Stimulated activated CD8-positive, alpha-beta memory T cell treated with anti-CD3 and anti-CD28 coated beads, Interleukin-12 subunit alpha, Interleukin-12 subunit beta, amount 100 ng/mL, for 1 hour (primary cell): ENCODE measurements around the gene GLIS1.

Source experiments
- DNase-seq: peaks from one replicate; pipeline ENCODE4 v3.0.0-alpha.2; 2020; ENCODE audit warnings: low read depth

GLIS1 gene

DNA sequence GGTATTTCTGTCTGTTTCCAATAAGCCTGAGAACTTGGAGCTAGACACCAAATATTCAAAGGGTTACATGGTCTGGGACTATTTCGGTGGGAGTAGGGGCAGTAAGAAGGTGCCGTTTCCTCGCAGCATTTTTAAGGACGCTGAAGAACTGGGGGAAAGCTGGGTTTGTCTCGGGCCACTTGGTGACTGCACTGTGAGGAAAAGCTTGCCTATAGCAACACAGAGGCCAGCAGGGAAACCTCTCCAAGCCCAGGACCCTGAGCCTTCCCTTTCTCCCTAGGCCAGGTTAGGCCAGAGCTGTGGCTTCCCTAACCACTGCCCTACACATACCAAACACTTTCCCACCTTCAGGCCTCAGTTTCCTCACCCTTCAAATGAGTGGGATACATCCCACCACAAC is 3.3 kb downstream of the GLIS1 start:
- no peak for DNase-seq

DNA sequence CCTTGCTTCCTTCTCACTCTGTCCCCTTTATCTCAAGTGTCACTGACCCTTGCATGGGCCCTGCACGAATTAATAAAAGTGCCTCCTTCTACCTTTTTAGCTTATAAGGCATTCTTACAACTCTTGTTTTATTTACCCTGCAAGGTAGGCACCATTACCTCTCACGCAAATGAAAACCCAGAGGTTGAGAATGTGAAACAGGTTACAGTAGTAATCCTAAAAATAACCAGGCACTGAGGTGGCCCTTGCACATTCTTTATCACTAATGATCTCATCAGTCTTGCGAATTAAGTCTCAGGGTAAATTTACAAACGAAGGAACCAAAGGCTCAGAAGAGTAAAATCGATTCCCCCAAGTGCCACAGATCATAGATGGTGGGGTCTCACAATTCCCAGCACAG is 3.7 kb downstream of the GLIS1 start:
- no peak for DNase-seq

DNA sequence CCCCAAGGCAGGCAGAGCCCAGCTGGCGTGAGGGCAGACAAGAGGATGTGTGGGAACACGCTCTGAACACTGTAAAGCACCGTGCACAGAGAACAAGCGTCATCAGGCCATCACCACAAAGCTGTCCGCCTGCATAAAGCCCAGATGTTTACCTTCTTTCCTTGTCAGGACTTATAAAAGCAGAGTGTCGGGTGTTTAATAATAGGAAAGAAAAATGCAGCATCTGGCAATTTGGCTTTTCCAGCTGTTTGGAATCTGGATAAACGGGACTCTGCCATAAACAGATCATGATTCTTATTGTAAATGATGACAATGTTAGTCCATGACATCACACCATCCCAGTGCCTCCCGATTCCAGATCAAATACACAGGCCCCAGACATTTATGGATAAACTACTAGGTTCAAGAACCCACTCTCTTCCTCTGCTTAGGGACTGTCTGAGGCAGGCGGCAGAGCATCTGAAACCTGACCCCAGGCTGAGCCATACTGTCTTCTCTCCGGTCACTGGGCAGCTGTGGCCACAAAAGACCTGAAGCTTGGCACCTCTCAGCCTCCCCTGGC is 4.2 kb downstream of the GLIS1 start:
- DNase-seq, result no peak

DNA sequence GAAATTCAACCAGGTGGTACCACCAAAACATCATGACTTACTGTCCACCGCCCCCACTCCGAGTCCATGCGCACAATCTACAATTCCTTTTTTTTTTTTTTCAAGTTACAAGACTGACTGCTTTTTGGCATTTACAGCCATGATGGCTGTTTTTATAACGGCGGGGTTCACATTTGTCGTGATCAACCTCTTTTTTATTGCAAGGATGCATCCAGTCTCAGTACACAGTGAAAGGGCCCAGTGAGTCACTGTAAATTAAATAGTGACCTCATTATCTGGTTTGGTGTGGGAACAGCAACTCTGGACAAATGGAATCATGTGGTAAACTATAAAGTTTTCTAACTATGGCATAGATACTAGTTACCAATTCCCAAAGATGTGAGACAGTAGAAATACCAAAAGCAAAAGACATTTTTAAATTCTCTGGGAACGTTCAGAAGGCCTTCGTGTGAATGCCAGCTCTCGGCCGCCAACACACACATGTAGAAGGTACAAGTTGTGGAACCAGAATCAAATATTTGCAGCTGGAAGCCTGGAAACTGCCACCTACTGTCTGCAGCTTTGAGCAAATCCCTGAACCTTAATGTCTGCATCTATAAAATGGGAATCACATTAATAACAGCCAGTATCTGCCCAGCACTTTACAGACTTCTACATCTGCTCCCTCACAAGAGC is 4.9 kb downstream of the GLIS1 start:
- no peak for DNase-seq

DNA sequence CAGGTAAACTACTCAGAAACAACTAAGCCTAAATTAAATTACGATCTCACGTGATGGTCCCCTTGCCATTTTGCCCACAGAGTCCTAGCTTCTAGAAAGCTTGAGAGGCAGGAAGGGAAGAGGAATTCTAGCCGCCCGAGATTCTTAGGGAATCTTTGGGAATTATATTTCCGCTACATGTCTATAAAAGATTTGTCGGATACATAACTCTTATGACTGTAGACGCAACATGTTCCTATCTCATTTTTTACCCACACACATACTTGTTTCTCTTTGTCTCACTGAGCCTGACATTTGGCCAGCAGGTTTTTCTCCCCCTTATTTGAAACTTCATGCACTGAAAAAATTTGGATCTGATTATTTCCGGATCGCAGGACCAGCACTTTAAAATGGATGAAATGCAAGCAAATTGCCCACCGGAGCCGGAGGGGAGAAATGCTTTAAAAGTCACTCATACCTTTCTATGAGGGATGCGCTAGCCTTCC is 5.5 kb downstream of the GLIS1 start:
- no peak for DNase-seq

DNA sequence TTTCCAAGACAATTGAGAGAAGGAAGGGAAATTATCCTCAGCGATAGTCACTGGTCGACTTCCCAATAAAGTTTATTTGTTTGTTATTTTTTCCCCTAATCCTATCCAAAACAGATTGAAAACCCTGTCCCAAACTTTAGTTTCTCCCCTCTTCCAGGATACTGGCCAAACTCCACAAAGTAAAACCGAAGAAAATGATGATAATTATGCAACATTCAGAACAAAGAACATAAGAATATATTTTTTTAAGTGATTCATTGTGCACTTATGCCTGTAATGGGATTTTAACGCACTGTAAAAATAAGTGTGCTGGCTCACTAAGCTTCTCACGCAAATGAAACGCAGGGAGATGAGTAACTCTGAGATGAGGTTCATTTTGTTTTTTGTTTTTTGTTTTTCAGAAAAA is 6.0 kb downstream of the GLIS1 start:
- DNase-seq, result no peak

DNA sequence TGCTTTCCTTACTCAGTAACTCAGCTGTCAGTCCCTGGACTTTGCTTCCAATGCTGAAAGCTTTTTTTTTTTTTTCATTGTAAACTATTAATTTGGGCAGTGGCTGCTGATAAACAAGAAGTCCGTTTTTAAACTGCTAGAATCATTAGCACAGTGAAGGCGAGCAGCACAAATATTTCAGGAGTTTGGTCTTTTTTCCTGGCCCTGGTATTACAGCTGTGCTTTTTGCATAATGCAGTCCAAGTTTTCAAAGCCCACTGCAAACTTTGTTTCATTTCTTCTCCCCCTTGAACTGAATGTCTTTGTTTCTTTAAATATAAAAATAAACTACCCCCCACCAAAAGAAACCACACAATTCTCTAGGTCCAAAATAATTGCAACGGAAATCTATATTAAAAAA is 6.6 kb downstream of the GLIS1 start:
- DNase-seq, result no peak

DNA sequence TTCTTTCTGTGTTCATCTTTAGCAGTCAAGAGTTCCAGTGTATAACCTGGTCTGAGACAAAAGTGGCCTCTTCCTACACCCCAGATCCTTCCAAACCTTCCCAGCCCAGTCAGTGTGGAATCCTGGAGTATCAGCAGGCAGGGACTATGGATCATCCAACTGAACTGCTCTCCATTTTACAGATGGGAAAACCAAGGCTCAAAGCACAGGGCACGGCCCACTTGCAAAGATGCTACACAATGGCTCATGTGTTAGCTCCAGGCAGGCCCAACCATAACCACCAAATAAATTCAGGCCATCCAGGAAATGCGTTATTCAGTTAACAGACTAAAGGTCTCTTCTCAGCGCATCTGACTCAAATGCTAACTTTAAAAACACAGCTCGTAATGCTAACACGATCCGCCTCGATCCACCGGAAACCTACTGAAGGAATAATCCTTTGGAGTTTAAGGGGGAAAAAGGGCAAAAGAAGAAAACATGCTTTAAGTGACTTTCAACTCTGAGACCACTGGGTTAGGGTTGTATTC is 7.1 kb downstream of the GLIS1 start:
- no peak for DNase-seq

DNA sequence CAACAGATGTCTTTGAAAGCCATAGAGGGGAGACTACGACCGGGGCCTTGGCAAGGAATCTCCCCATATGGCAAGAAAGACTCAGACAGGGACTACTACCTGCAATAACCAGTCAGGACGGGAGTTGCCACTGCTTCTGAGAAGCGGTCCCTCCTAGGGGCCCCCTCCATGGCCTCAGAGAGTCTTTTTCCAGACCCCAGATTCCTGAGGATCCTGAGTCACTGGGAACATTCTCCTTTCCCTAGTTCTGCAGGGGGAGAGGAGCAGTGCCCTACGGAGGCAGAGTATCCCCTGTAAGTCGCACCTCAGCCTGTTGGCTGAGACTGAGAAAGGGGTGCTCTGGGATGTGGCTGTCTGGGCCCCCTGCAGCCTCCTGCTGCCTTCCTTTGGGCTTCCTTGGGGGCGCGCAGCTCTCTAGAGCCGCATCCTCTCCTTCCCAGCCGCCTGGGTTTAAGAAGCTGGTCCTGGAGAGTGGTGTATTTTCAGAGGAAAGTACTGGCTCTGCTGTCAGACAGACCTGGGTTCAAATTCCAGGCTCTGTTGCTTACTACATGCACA is 7.8 kb downstream of the GLIS1 start:
- DNase-seq, result no peak

DNA sequence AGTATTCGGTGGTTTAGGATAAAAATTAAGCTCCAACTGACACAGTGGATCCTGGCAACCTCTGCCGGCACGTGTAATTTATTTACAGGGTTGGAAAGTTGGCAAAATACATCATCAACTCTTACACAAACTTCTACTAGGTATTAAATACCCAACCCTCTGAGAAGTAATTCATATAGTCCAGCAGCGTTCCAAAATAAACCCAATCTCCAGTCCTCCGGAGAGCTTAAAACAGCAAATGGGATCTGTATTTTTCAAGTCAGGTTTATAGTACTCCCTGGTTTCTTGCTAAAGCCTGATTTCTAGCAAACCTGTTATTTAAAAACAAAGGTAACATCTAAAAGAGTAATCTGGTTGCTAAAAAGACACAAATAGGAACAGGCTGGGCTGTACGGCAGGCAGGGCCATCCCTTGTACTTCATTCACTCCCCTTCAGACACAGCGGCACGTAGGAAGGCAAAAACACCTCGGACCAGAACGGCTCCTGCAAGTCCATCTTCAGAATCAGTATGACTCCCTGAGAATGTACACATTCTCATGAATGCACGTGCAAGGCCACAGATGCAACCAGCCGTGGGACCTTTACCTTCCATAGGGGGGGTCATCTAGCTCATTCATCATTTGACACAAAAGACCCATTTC is 8.6 kb downstream of the GLIS1 start:
- DNase-seq, result no peak

DNA sequence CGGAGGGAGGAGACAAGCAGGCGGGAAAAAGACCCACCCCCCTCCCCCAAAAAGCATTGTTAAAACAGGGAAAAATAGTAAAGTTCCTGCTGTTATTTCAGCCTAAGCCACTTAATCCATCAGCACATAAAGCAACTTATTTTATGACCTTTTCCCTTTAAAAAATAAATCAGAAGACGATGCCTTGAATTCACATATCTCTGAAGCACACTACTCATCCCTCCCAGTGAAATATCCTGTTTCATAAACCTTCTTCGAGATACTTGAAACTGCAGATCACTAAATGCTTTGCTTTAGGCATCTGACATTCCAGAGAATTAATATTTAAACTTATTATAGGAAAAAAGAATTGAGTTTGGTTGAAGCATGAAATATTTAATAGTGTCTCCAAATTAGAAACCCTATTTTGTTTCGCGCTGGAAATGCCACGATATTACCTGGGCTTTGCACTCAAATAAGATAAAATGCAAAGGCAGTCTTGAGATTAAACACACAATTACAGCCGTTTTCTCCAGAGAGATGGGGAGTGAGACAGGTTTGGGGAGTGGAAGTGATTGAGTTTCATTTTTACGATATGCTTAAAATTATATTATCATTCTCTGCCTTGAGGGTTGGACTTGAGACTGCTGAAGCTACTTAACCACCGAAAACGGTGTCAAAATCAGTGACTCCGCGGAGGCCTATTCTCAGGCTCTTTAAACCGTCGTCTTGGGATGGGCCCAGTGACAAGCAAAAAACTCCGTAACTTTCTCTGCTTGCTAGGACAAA is 9.3 kb downstream of the GLIS1 start:
- DNase-seq, result no peak

DNA sequence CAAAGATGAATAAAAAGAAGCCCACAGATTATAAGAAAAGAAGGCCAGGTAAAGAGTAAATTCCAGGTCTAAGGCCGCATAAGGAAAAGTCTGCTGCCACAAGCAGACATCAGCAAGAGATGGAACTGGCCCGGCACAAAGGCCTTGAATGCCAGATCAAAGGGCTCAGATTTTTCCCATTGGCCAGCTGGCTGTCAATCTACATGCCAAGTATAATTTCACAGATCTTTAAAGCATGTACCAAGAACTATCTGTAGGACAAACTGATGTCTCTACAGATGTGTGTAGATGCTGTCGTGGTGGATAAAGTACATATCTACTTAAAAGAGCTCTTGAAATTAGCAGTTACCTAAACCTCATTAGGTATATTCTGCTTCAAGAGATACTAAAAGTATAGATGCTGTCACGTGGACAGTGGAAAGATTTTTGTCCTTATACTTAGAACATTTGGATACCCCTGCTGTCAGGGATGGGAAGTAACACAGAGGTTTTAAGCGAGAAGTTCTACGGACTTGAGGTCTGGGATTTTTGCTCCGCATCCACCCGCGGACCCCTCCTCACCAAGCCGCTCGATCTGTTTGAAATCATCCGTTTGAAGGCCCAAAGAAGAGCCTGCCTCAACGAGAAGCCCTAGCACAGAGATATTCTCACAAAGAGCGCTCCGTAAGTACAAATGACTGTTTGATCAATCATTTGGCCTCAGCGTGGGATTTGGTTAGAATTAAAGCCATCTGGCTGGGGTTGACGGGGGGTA is 10.1 kb downstream of the GLIS1 start:
- DNase-seq, result no peak

DNA sequence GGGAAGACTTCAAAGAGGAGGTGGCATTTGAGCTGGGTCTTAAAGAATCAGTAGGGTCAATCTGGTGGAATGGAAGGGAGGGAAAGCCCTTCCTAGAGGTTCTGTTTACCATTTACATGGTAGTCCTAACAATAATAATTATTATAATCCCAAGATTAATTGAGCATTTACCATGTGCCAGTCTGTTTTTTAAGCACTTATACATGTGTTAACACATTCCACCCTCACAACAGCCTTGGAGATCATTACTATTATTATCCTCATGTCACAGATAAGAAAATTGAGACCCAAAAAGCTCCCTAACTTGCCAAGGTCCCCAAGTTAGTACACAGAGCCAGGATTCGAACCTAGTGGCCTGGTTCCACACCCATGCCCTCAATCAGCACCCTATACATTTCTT is 10.8 kb downstream of the GLIS1 start:
- DNase-seq, result no peak

DNA sequence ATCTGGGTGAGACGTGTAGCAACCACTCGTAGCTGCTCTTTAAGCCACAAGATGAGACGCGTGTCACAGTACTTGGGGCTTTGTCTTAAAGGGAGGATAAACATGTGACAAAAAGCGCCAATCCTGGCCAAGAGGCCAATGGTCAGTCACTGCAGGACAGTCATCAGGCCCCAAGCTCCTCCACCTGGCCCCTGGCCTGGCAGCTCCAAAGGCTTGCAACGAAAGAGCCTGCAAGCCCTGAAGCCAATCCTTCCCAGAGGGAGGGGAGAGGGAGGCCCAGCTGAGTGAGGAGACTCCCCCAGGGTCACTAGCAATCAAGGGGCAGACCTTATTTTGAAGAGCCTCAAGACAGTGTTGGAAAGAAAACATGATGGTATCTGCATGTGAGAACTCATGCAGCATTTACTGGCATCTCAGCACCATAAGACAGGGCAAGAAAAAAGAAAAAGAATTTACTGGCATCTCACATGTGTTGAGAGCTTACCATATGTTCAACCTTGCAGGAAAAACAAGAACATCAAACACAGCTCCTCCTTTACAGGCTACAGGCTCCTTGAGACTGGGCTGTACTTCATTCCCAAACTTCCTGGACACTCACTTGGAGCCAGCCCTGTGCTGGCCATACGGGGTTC is 11.4 kb downstream of the GLIS1 start:
- DNase-seq, result no peak

DNA sequence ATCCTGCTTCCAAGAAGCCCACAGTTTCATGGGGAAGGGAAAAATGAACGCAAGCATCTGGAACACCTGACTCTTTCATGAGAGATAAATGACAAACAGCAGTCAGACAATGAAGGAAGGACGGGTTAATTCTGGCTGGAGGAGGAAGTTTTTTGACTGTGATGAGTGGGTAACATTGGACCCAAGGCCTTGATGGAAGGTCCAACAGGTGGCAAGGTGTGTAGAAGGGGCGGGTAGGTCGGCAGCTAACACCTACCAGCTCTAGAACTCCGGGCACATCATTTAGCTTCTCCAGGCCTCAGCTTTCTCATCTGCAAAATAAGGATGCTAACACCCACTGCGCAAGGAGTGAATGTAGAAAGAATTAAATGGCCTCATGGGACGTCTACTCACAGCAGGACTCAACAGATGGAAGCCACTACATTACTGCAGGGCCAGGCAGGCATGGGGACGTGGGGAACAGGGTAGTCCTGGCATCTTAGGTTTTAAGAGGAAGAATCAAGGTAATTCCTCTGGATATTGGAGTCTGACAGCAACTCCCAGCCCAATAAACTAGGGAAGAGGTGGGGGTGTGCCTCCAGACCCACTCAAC is 12.9 kb downstream of the GLIS1 start:
- no peak for DNase-seq

DNA sequence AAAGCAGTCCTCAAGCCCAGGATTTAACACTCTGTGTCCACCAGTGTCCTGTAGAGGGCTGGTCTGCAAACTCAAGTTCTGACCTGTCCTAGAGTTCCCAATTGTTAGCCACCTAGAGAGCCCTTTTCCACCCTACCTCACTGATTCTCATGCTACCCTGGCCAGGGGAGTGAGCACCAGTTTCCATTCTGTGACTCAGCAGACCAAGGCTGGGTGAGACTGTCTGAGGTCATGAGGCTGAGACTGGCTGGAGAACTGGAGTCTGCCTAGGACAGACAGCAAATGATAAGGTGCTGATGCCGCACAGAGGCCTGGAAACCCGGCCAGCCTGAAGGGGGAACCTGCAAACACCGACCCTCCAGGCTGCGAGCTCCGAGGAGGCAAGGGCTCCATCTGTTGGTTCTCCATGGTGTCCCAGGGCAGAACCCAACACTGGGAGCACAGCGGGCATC is 13.7 kb downstream of the GLIS1 start:
- DNase-seq, result no peak

DNA sequence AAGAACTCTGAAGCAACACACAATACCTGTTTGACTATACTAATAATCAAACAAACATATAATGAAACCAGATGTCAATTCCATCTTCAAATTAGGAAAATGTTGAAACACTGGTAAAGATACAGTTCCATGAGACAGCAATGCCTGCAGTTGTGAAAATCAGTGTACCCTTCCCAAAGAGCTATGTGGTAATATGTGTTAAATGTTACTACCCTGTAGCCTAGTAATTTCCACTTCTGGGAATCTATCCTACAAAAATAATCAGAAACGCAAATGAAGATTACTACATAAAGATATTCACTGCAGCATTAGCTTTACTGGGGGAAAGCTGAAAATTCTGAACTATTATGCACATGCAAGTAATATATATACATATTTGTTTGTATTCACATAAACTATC is 16.9 kb downstream of the GLIS1 start:
- no peak for DNase-seq

DNA sequence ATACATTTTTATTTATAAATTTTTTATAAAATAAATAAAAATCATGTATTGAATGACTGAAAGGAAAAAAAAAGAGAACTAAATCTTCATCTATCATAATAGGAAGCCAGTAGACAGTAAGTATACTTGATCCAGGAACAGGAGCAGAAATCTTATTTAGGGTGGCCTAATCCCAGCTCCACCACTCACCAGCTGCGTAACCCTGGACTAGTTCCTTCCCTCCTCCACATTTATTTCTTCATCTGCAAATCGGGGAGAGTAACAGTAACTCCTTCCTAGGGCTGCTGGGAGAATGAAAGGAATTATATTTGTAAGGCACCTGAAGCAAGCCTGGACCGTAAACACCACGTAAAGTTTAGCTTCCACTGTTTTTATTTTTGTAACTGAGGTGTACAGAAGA is 17.9 kb downstream of the GLIS1 start:
- no peak for DNase-seq

DNA sequence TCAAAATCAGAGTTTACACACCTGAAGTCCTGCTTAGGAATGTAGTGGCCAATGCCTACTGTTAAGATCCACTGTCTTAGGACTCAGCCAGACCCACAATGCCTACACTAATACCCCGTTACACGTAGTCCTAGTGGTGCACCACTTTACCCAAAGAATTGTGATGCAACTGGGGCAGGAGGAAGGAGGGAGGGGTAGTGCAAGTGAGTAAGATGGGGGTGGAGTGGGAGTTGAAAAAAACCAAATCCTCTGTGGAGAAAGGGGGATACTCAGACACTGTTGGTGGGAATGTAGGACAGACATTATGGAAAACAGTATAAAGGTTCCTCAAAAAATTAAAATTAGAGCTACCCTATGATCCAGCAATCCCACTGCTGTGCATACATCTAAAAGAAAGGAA is 19.5 kb downstream of the GLIS1 start:
- no peak for DNase-seq

DNA sequence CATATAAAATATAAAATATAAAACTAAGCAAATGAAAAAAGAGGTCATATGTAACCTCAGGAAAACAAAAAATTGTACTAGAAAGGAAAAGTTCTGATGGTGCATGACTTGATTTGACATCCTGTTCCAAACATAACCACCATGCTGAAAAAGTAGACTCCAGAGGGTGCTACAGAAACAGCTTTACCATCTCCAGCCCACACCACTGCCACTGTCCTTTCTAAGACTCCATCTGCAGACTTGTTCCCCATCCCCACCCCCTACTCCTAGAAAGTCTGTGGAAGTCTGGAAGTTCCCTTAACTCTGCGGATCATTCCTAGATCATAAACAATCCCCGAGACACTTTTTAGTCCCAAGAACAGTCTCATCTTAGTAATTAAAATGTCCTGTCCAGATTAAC is 20.5 kb downstream of the GLIS1 start:
- no peak for DNase-seq
